Measurements from ENCODE around the gene CACNA1C. TPM values are rescaled to one million over a fixed set of nuclear protein-coding genes. Genes with fewer than 3 reads are reported as not detected.

The CACNA1C gene
- total RNA-seq, 1 experiment from 2014 or later = 3.7 TPM

- intact Hi-C loops (cut with micrococcal nuclease; ENCODE audit: unreplicated experiment) = no loop called here
- no peaks in the 10 kb centered on the region for H3K9me3 ChIP-seq (ENCODE audit: low read depth, low read length, poor library complexity, severe bottlenecking)
- POLR2A ChIA-PET (ENCODE audit: low non-redundant PET) = no interaction called here
- no TSS peak for BruUV-seq (replicated peaks)
- H3K36me3 ChIP-seq (ENCODE audit: insufficient read depth, low read length, poor library complexity, severe bottlenecking) = no peaks in the 10 kb centered on the region
- H3K27ac ChIP-seq (ENCODE audit: low read depth, low read length, poor library complexity, severe bottlenecking) = no peak overlapping the region
- DNase-seq (ENCODE audit: low spot score) = peak; percentile 12
- H3K4me1 ChIP-seq (ENCODE audit: insufficient read depth, low read length, poor library complexity, severe bottlenecking) = no peaks in the 10 kb centered on the region
- no peaks in the 10 kb centered on the region for H3K27me3 ChIP-seq (replicated peaks; ENCODE audit: insufficient read depth, low read depth, low read length, poor library complexity)
- CTCF ChIA-PET = no interaction called here
- H3K4me3 ChIP-seq (ENCODE audit: low read depth, low read length, poor library complexity, severe bottlenecking) = no peak overlapping the region
- TF ChIP-seq CTCF (conservative IDR thresholded peaks at IDR 0.05; ENCODE audit: low read depth, low read length) (no peak), EZH2 (IDR thresholded peaks at IDR 0.05; ENCODE audit: borderline replicate concordance, low read depth, low read length, poor library complexity, severe bottlenecking) (no peak)
Observed at GRCh38 chr12:2215709-2216560, 163.1 kb downstream of the CACNA1C start.

GRCh38 chr12:2218706-2219105 lies 165.9 kb downstream of the CACNA1C start:
- intact Hi-C loops (cut with micrococcal nuclease; ENCODE audit: unreplicated experiment) = no loop called here
- POLR2A ChIA-PET (ENCODE audit: low non-redundant PET) = no interaction called here
- BruUV-seq (replicated peaks) = no TSS peak

GRCh38 chr12:2221030-2221621 lies 168.3 kb downstream of the CACNA1C start:
- Histone ChIP-seq H3K36me3 (ENCODE audit: insufficient read depth, low read length, poor library complexity, severe bottlenecking) (no peaks in the 10 kb centered on the region), H3K27me3 (replicated peaks; ENCODE audit: insufficient read depth, low read depth, low read length, poor library complexity) (no peaks in the 10 kb centered on the region), H3K4me3 (ENCODE audit: low read depth, low read length, poor library complexity, severe bottlenecking) (no peak overlapping the region), H3K27ac (ENCODE audit: low read depth, low read length, poor library complexity, severe bottlenecking) (no peak overlapping the region), H3K9me3 (ENCODE audit: low read depth, low read length, poor library complexity, severe bottlenecking) (no peaks in the 10 kb centered on the region), H3K4me1 (ENCODE audit: insufficient read depth, low read length, poor library complexity, severe bottlenecking) (no peaks in the 10 kb centered on the region)
- no TSS peak for BruUV-seq (replicated peaks)
- ChIA-PET CTCF (no interaction called here), POLR2A (ENCODE audit: low non-redundant PET) (no interaction called here)
- intact Hi-C loops (cut with micrococcal nuclease; ENCODE audit: unreplicated experiment) = no loop called here
- DNase-seq (ENCODE audit: low spot score) = no peak
- TF ChIP-seq EZH2 (IDR thresholded peaks at IDR 0.05; ENCODE audit: borderline replicate concordance, low read depth, low read length, poor library complexity, severe bottlenecking) (no peak), CTCF (conservative IDR thresholded peaks at IDR 0.05; ENCODE audit: low read depth, low read length) (no peak)

More at GRCh38 chr12:2218706-2219105, 165.9 kb downstream of the CACNA1C start:
- no peak for TF ChIP-seq CTCF (conservative IDR thresholded peaks at IDR 0.05; ENCODE audit: low read depth, low read length)
- TF ChIP-seq EZH2 (IDR thresholded peaks at IDR 0.05; ENCODE audit: borderline replicate concordance, low read depth, low read length, poor library complexity, severe bottlenecking) = no peak
- CTCF ChIA-PET = no interaction called here
- no peaks in the 10 kb centered on the region for H3K27me3 ChIP-seq (replicated peaks; ENCODE audit: insufficient read depth, low read depth, low read length, poor library complexity)
- no peaks in the 10 kb centered on the region for H3K36me3 ChIP-seq (ENCODE audit: insufficient read depth, low read length, poor library complexity, severe bottlenecking)
- H3K4me1 ChIP-seq (ENCODE audit: insufficient read depth, low read length, poor library complexity, severe bottlenecking) = no peaks in the 10 kb centered on the region
- no peak overlapping the region for H3K27ac ChIP-seq (ENCODE audit: low read depth, low read length, poor library complexity, severe bottlenecking)
- no peak overlapping the region for H3K4me3 ChIP-seq (ENCODE audit: low read depth, low read length, poor library complexity, severe bottlenecking)
- H3K9me3 ChIP-seq (ENCODE audit: low read depth, low read length, poor library complexity, severe bottlenecking) = no peaks in the 10 kb centered on the region
- DNase-seq (ENCODE audit: low spot score) = no peak

Data from A673 (cell line).